NCI-H2029 treated with DMSO at 0.1 percent for 48 hours (cell line): ENCODE measurements around the gene CACNA1D.
A peak's percentile ranks its signal among the peaks of the same experiment; 100 is the strongest.

Source experiments
- DNase-seq: peaks from one replicate; lab custom pipeline; 2025; lab: John Stamatoyannopoulos, UW

The CACNA1D gene

DNA sequence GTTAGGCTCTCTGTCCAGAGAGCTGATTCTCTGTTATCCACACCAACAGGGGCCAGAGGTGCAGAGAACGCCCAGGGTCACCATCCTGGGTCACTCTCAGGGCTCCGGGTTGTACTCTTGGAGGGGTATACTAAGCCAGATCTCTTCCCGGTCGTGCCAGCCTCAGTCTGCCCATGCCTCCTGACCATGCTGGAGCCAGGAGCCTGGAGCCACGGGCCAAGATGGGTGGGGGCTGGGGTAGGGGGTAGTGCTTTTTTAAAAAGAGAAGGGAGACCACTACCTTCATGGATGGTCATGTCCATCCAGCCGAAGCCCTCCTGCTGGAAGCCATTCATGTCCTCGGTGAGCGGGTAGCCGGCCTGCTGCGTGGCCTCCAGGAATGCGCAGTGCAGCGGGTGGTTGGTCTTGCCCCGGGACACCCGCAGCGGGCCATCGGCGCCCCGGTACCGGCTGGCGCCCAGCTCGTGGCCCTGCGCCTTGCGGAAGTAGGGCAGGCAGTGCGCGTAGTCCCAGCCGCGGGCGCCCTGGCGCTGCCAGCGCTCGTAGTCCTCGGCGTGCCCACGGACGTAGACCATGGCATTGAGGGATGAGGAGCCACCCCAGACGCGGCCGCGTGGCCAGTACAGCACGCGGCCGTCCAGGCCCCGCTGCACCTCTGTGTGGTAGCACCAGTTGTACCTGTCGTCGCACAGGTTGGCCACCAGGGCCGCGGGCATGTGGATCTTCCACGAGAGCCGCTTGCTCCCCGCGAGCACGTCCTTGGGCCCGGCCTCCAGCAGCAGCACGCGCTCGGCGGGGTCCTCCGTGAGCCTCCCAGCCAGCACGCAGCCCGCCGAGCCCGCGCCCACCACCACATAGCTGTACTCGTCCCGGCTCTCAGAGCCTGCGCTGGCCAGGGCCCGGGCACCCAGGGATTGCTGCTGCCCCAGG is 328.9 kb downstream of the CACNA1D start:
- DNase-seq, result no peak

DNA sequence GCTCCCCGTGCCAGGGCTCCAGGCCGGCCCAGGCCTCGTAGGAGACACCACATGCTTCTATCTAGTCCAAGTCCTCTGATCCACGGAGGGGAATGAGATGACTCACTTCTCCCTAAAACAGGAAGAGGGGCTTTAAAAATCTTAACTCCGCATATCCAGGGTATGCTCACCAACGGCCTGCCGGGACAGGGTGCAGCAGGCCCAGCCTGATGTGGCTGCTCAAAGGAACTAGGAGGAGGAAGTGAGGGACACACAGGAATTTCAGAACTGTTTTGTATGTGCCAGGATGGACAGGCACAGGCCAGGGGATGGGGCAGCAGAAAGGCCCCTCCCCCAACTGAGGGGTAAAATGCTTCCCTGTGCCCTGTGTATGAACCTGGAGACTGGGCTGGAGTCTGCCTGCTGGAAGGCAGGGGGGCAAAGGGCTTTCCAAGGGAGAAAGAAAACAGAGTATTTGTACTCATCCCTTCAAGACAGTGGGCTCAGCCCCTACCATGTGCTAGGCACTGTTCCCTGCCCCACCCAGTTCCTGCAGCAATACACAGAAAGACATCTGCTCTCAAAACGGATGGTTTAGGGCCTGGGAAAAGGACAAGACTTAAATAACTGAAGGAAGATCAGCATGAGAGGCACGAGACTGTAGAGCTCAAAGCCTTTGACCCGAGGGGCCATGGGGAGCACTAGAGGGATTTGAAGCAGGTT is 329.7 kb downstream of the CACNA1D start:
- no peak for DNase-seq

DNA sequence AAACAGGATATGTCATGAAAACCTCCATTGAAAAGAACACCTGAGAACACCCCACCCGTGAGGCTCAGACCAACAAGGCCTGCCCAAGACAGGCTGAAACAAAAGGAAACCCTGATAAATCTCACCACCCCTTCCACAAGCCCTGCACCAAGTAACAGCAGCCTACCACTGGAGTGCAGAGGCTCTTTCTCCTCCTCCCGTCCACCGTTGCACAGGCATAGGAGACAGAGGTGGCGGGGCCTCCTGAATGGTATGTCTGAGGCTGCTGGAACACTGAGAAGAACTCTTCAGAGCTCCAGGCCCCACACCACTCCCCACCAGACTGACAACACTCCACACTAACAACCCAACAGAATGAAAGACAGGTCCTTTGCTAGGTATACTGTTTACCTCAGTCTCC is 330.4 kb downstream of the CACNA1D start:
- no peak for DNase-seq

DNA sequence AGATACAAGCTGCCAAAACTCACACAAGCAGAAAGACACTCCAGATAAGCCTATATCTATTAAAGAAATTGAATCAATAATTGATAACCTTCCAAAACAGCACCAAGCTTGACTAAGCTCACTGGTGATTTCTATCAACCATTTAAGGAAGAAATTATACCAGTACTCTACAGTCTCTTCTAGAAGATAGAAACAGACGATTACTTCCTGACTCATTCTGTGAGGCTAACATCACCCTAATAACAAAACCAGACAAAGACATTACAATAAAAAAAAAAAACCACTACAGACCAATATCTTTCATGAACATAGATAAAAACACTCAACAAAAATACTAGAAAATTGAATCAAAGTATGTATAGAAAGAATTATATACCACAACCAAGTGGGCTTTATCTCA is 331.6 kb downstream of the CACNA1D start:
- no peak for DNase-seq

DNA sequence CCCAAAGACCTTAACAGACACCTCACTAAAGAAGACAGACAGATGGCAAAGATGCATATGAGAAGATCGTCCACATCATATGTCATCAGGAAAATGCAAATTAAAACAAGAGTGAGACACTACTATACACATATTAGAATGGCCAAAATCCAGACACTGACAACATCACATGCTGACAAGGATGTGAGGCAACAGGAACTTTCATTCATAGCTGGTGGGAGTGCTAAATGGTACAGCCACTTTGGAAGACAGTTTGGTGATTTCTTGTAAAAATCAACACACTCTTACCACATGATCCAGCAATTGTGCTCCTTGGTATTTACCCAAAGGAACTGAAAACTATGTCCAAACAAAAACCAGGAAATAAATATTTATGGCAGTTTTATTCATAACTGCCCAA is 334.2 kb downstream of the CACNA1D start:
- DNase-seq, result no peak

DNA sequence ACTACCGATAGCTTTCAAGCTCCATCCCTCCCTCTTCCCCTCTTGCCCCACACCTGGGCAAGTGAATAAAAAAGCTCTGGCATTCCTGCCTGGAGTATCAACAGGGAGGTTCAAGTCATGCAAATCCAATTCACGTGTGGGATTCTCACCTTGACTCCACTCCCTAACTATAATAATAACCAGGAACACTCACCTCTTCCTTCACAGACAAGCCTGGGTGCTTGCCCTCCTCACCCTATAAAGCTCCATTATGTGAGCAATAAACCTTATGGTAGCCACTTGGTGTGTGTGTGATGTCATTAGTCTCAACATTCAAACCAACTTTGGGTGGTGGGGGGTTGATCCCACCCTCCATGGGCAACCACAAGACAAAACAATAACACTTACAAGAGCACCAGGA is 335.2 kb downstream of the CACNA1D start:
- DNase-seq, result no peak

- no peak for DNase-seq
Observed at GRCh38 chr3:53830944-53831343, 336.5 kb downstream of the CACNA1D start.

DNA sequence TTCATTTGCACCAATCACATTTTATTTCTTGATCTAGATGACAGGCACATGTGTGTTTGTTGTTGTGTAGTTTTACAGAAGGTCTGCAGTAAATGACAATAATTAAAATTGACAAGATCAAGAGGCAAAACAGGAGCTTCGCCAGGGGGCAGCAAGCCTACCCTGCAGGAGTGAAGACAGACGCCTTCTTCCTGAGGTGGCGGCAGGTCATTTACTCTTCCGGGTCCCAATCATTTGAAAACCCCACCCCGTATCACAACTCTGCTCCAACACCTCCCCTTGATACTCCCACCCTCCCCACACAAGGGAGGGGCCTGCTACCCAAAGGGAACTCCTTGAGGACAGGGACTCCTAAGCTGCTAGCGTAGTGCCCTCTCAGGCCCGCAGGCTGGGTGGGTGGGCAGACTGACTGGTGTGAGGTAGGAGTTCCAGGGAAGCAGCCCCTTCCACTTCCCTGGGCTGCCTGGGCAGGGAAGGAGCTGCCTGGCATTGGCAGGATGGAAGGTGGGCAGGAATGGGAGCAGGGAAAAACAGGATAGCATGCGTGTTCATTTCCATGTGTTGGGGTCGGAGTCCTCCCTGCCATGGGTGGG is 338.7 kb downstream of the CACNA1D start:
- no peak for DNase-seq

DNA sequence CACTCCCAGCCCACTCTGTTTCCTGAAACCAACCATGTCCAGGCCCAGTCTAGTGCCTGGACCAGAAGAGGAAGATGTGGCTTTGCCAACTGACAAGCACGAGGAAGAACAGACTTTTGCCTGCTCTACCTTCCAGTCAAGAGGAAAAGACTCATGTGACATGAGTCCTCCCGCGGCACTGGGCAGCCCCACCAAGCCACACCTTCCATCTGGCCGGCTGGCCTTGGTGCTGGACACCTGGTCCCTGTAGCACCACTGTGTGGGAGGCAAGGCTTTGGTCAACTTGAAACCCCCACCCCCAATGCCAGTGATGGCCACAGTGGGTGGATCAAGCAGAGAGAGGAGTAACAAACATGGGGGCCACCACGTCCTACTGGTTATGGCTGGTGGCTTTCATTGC is 339.3 kb downstream of the CACNA1D start:
- DNase-seq, result no peak

- no peak for DNase-seq
Observed at GRCh38 chr3:53834429-53835095, 340.2 kb downstream of the CACNA1D start.

- DNase-seq, result no peak
Observed at GRCh38 chr3:53835257-53835656, 340.8 kb downstream of the CACNA1D start.

DNA sequence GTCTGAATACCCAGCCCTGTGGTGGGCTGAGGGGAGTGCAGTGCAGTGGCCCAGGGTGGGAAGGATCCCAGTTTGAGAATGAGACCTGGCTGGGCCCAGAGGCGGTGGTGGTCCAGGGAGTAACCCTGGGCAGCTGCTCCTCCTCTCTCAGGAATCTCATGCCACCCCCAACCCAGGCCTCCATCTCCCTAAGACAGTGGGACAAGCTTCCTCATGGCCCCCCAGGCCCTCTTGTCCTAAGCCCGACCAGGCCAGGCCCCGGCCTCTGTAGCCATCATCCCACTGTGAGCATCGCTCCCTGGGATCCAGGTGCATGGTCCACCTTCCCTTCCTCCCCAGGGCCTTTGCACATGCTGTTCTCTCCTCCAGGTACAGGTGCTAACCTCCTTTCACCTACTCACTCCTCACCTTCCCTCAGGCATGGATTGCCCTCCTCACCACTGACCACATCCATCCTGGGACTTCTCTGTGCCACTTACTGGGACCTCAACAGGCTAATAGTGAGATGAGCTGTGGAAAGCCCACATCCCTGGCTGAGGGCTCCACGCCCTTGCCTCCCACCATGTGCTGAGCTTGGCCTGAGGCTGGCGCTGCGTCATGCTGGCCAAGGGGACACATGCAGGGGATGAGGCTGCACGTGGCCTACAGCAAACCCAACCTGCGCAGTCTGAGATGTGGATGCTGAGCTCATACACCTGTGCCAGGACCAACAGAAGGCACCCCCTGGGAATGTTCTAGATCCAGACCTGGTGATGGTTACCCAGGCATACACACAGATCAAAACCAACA is 341.9 kb downstream of the CACNA1D start:
- no peak for DNase-seq

DNA sequence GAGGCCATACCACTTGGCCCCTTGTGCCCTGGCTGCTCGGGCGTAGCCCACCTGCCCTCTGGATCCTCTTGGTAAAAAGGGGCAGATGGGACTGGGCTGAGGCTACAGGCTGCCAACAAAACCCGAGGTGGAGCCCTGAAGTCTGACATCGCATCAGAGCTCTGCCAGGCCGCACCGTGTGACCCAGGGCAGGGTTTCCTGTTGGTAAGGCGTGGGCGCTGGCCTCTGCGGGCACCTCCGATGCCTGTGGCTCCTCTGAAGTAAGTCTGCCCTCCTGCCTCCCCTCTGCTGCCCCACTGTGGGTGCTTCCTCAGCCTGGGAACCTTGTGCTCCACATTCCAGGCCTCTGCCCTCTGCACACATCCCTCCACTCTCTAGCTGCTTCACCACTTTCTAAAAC is 342.9 kb downstream of the CACNA1D start:
- DNase-seq, result no peak

- DNase-seq, result no peak
Observed at GRCh38 chr3:53841296-53841695, 346.9 kb downstream of the CACNA1D start.

DNA sequence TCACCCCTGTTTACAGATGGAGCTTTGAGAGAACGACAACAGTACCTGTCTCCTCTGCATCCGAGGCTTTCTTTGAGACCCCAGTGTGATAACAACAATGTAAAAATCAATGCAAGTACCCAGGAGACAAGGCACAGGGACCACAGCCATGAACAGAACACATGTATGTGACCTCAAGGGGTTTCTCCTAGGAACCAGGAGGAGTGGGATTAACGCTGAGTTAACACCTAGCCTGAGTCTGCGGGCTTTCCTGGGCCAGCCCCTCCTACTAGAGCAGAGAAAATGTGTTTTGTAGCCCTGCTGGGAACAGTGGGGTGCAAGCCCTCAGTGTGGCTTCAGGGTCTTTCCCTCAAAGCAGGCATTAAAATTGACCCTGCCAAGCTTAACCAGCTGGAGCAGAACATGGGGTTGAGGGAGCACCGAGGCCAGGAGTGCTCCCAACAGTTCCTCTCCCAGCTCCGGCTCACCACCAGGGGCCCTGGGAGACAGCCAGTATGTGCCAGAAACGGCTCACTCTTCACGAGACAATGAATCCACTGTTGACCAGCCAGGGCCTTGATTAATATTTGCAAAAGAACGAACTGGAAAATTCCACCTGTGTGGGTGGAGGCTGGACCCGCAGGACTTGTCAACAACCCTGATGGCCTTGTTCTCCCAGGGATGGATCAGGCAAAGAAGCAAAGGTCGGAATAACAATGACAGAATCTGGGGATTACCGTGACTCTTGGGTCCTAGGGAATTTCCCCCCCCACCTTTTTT is 348.2 kb downstream of the CACNA1D start:
- peak; percentile 56 for DNase-seq

DNA sequence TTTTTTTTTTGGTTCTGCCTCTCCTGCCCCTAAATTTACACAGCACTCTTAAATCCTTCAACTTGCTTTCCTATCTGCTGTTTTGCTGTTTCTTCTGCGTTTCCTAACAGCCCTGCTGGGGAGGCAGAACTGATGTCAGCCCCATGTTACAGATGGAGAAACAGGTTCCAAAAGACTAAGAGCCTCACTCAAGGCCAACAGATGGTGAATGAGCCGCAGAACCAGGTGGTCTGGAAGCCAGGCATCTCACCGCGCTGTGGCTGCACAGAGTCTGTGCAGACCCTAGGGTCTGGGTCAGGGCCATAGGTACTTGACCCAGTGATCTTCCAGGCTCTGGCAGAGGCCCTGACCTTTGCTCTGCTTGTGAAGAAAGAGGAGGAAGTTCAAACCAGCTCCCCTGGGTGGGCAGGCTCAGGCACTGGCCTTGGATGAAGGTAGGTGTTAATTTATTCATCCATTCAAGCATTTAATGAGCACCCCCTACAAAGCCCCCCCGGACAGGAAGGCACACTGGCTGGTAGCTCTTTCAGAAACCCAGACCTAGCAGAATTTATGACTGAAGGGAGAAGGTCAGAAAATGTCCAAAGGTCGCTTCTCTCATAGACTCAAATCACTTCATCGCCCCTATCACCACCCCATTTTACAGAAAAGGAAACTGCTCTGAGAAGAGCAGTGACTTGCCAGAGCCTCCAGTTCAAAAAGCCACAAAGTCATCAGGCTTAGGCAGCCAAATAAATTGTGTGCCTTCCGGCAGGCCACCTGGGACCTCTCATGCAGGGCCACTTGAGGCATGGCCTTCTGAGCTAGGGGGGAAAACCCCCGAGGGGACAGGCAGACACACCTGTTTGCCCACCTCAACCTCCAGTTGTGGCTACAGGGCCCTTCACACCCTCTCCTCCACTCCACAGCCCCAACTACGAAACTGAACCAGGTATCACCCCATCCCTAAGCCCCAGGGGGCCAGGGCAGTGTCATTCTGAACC is 349.1 kb downstream of the CACNA1D start:
- DNase-seq, result no peak

- no peak for DNase-seq
Observed at GRCh38 chr3:53844262-53845102, 350.1 kb downstream of the CACNA1D start.

- DNase-seq, result no peak
Observed at GRCh38 chr3:53845103-53845880, 350.9 kb downstream of the CACNA1D start.
